ENCODE results near the gene SERPINB7.

The SERPINB7 gene

DNA sequence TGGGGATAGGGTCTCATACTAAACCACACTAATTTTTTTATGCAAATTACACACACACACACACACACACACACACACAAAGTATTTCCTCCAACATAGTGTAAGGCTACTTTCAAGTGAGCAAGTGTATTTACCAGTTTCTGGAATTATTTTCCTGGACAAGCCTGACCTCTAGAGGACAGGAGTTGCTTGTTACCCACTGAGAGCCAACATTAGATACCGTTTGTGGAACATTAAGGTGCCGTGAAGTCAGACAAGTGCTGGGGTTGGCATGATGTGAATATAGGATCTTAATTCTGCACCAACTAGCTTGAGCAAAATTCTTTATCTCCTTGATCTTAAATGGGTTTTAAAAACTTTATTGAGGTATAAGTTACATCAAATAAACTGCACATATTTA, 72.9 kb downstream of the SERPINB7 start:
- no peaks in the 10 kb centered on the region for H3K27me3 ChIP-seq (ENCODE audit: control insufficient read depth, insufficient read depth, low read length)
- H3K27ac ChIP-seq (ENCODE audit: low read depth, low read length): no peak overlapping the region
- no peaks in the 10 kb centered on the region for H3K4me1 ChIP-seq (ENCODE audit: control insufficient read depth, insufficient read depth, low read length)
- no peaks in the 10 kb centered on the region for H3K36me3 ChIP-seq (ENCODE audit: control insufficient read depth, insufficient read depth, low read length)
- H3K9me3 ChIP-seq (ENCODE audit: control insufficient read depth, insufficient read depth, low read depth, low read length): no peaks in the 10 kb centered on the region
- H3K4me3 ChIP-seq (ENCODE audit: low read depth, low read length): no peak overlapping the region
- H3K9ac ChIP-seq (ENCODE audit: low read length): no peak overlapping the region

DNA sequence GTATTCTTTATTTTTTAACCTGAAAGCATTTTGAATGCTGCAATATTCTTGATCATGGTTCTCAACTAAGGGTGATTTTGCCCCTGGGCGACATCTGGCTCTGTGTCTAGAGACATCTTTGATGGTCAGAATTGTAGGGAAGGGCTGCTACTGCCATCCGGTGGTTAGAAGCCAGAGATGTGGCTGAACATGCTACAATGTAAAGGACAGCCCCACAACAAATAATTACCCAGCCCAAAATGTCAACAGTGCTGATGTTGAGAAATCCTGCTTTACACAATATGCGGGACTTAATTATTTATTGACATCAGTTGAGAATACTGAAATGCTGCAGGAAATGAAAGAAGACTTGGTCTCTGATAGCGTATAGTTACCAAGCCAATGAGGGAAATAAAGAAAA, 74.8 kb downstream of the SERPINB7 start:
- no peaks in the 10 kb centered on the region for H3K4me1 ChIP-seq (ENCODE audit: control insufficient read depth, insufficient read depth, low read length)
- H3K36me3 ChIP-seq (ENCODE audit: control insufficient read depth, insufficient read depth, low read length): no peaks in the 10 kb centered on the region
- H3K27me3 ChIP-seq (ENCODE audit: control insufficient read depth, insufficient read depth, low read length): no peaks in the 10 kb centered on the region
- H3K27ac ChIP-seq (ENCODE audit: low read depth, low read length): no peak overlapping the region
- no peaks in the 10 kb centered on the region for H3K9me3 ChIP-seq (ENCODE audit: control insufficient read depth, insufficient read depth, low read depth, low read length)
- no peak overlapping the region for H3K9ac ChIP-seq (ENCODE audit: low read length)
- H3K4me3 ChIP-seq (ENCODE audit: low read depth, low read length): no peak overlapping the region

DNA sequence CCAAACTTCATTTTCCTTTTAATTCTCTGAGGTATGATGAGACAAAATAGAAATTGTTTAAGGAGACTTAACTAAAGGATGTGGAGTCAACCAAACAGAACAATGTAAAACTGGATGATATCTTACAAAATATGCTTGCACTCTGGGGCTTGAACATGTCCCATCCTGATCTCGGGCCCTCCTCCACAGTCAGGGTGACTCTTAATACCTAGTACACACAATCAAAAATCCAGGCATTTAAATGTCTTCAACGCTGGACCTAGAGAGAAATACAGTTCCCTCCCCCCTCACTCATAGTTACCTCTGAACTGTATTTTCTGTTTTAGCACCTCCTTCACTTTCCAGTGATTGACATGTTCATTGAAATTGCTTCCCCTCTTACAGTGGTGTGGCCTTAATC, 75.4 kb downstream of the SERPINB7 start:
- H3K9ac ChIP-seq (ENCODE audit: low read length): no peak overlapping the region
- H3K4me3 ChIP-seq (ENCODE audit: low read depth, low read length): no peak overlapping the region
- no peaks in the 10 kb centered on the region for H3K4me1 ChIP-seq (ENCODE audit: control insufficient read depth, insufficient read depth, low read length)
- no peak overlapping the region for H3K27ac ChIP-seq (ENCODE audit: low read depth, low read length)
- H3K9me3 ChIP-seq (ENCODE audit: control insufficient read depth, insufficient read depth, low read depth, low read length): no peaks in the 10 kb centered on the region
- no peaks in the 10 kb centered on the region for H3K36me3 ChIP-seq (ENCODE audit: control insufficient read depth, insufficient read depth, low read length)
- H3K27me3 ChIP-seq (ENCODE audit: control insufficient read depth, insufficient read depth, low read length): no peaks in the 10 kb centered on the region
